GM23338 (cell line): Measurements from ENCODE around the gene CABLES1.

Experiments used
- CREB1 ChIP-seq: fragments of 250-450 bp; sonication (Bioruptor Pico); IDR thresholded peaks from 2 replicates; pipeline ENCODE4 v1.5.0; 2020; ENCODE audit warnings: low read depth, mild to moderate bottlenecking, moderate library complexity
- EZH2 ChIP-seq: fragments of 200-600 bp; sonication (generic); IDR thresholded peaks from one replicate; pipeline ENCODE4 v1.8.0; 2017; ENCODE audit warnings: antibody characterized with exemption, mild to moderate bottlenecking, low read depth; ENCODE audit not compliant: unreplicated experiment
- JUNB ChIP-seq: IDR thresholded peaks from one replicate; pipeline ENCODE4 v1.6.1; 2016; ENCODE audit warnings: antibody characterized with exemption; ENCODE audit not compliant: unreplicated experiment
- POLR2AphosphoS5 ChIP-seq: IDR thresholded peaks from 2 replicates; pipeline ENCODE4 v1.6.1; 2016; ENCODE audit warnings: antibody characterized with exemption, low read depth
- STAT1 ChIP-seq: IDR thresholded peaks from one replicate; pipeline ENCODE4 v1.6.1; 2016; ENCODE audit warnings: antibody characterized with exemption; ENCODE audit not compliant: unreplicated experiment
- TF ChIP-seq, protein P1 (sequence below), 2 experiments: fragments of 200-600 bp in 1 of 2; sonication (generic) in 1 of 2; conservative IDR thresholded peaks; 2 replicates each; pipeline versions ENCODE4 v1.5.1 to v1.6.1; 2016 to 2017; ENCODE audit warnings: antibody characterized with exemption in 2 of 2, low read depth in 2 of 2, mild to moderate bottlenecking in 2 of 2, moderate library complexity in 1 of 2
- TF ChIP-seq, protein P2 (sequence below): IDR thresholded peaks from one replicate; pipeline ENCODE4 v1.6.1; 2018; ENCODE audit warnings: antibody characterized with exemption; ENCODE audit not compliant: unreplicated experiment

DNA sequence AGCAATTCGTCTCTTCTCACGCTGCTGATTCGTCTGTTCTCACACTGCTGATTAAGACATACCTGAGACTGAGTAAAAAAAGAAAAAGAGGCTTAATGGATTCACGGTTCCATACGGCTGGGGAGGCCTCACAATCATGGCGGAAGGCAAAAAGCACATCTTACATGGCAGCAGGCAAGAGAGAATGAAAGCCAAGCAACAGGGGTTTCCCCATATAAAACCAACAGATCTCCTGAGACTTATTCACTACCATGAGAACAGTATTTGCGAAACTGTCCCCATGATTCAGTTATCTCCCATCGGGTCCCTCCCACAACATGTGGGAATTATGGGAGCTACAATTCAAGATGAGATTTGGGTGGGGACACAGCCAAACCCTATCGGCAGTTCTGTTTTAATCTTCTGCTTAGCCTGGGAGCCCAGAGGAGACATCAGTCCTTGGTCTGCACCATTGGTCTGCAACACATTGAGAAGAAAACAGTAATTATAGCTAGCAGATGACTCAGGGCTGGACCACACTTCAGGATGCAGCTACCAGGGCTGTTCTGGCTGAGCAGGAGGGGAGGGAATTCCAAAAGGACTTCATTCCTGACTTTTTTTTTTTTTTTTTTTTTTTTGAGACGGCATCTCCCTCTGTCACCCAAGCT, 69.4 kb downstream of the CABLES1 start:
- TF ChIP-seq, protein P1, sequence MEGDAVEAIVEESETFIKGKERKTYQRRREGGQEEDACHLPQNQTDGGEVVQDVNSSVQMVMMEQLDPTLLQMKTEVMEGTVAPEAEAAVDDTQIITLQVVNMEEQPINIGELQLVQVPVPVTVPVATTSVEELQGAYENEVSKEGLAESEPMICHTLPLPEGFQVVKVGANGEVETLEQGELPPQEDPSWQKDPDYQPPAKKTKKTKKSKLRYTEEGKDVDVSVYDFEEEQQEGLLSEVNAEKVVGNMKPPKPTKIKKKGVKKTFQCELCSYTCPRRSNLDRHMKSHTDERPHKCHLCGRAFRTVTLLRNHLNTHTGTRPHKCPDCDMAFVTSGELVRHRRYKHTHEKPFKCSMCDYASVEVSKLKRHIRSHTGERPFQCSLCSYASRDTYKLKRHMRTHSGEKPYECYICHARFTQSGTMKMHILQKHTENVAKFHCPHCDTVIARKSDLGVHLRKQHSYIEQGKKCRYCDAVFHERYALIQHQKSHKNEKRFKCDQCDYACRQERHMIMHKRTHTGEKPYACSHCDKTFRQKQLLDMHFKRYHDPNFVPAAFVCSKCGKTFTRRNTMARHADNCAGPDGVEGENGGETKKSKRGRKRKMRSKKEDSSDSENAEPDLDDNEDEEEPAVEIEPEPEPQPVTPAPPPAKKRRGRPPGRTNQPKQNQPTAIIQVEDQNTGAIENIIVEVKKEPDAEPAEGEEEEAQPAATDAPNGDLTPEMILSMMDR (conservative IDR thresholded peaks at IDR 0.05; ENCODE audit: low read depth in 2 of 2) = no peak
- TF ChIP-seq POLR2AphosphoS5 (no peak), STAT1 (no peak), EZH2 (no peak), JUNB (no peak), CREB1 (CRISPR knock-in tag) (no peak)
- TF ChIP-seq, protein P2, sequence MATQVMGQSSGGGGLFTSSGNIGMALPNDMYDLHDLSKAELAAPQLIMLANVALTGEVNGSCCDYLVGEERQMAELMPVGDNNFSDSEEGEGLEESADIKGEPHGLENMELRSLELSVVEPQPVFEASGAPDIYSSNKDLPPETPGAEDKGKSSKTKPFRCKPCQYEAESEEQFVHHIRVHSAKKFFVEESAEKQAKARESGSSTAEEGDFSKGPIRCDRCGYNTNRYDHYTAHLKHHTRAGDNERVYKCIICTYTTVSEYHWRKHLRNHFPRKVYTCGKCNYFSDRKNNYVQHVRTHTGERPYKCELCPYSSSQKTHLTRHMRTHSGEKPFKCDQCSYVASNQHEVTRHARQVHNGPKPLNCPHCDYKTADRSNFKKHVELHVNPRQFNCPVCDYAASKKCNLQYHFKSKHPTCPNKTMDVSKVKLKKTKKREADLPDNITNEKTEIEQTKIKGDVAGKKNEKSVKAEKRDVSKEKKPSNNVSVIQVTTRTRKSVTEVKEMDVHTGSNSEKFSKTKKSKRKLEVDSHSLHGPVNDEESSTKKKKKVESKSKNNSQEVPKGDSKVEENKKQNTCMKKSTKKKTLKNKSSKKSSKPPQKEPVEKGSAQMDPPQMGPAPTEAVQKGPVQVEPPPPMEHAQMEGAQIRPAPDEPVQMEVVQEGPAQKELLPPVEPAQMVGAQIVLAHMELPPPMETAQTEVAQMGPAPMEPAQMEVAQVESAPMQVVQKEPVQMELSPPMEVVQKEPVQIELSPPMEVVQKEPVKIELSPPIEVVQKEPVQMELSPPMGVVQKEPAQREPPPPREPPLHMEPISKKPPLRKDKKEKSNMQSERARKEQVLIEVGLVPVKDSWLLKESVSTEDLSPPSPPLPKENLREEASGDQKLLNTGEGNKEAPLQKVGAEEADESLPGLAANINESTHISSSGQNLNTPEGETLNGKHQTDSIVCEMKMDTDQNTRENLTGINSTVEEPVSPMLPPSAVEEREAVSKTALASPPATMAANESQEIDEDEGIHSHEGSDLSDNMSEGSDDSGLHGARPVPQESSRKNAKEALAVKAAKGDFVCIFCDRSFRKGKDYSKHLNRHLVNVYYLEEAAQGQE = no peak
